ENCODE results near the gene SATB1.

DNA sequence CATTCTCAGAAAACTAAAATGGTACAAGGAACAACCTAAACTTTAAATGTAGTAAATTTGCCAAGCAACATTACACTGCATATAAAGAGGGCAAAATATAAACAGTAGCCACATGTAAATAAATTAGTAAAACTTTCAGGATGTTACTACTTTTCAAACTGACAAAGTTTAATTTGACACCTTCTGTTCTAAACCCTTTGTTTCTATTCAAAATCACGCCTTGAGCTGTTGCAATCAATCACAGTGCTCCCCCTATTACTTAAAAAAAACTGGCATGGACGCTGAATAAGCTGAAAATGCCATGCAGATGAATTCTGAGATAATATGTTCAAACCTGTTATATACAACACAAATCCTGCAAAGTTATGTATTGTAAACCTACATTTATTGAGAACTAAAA lies 69.3 kb downstream of the SATB1 start:
- TF ChIP-seq, protein P1, sequence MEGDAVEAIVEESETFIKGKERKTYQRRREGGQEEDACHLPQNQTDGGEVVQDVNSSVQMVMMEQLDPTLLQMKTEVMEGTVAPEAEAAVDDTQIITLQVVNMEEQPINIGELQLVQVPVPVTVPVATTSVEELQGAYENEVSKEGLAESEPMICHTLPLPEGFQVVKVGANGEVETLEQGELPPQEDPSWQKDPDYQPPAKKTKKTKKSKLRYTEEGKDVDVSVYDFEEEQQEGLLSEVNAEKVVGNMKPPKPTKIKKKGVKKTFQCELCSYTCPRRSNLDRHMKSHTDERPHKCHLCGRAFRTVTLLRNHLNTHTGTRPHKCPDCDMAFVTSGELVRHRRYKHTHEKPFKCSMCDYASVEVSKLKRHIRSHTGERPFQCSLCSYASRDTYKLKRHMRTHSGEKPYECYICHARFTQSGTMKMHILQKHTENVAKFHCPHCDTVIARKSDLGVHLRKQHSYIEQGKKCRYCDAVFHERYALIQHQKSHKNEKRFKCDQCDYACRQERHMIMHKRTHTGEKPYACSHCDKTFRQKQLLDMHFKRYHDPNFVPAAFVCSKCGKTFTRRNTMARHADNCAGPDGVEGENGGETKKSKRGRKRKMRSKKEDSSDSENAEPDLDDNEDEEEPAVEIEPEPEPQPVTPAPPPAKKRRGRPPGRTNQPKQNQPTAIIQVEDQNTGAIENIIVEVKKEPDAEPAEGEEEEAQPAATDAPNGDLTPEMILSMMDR (IDR thresholded peaks at IDR 0.05) = no peak
- no peak for TF ChIP-seq POLR2A (IDR thresholded peaks at IDR 0.05)
